Activated T-cell treated with anti-CD3 and anti-CD28 coated beads, Interleukin-2, amount 50 U/mL, for 4 hours (primary cell): ENCODE measurements around the gene DCP2. TPM values are rescaled to one million over a fixed set of nuclear protein-coding genes. Genes with fewer than 3 reads are reported as not detected.

Experiments used
- ATAC-seq, 2 donors: fragments of 200-7000 bp; cut with Tn5 transposase; one replicate each; pipeline ENCODE4 v1.10.0; 2021
- DNase-seq: peaks from one replicate; pipeline ENCODE4 v3.0.0-alpha.2; 2020
- H3K27me3 Mint-ChIP-seq: one replicate; pipeline ENCODE4 v1.8.0; 2021; ENCODE audit warnings: low read depth, mixed read lengths
- H3K36me3 Mint-ChIP-seq: one replicate; pipeline ENCODE4 v1.8.0; 2022; ENCODE audit warnings: mixed read lengths; ENCODE audit not compliant: insufficient read depth
- H3K4me1 Mint-ChIP-seq: one replicate; pipeline ENCODE4 v1.8.0; 2021; ENCODE audit warnings: low read depth, mixed read lengths
- H3K4me3 Mint-ChIP-seq: one replicate; pipeline ENCODE4 v1.8.0; 2021; ENCODE audit warnings: mild to moderate bottlenecking, moderate library complexity, mixed read lengths
- H3K9me3 Mint-ChIP-seq: one replicate; pipeline ENCODE4 v1.8.0; 2021; ENCODE audit warnings: mixed read lengths
- total RNA-seq, 3 donors: library from RNA; stranded (reverse); gene quantifications; one replicate each; pipeline ENCODE4 v1.2.1, GENCODE V29; 2021

DCP2 gene
- total RNA-seq, 3 donors from 2014 or later = 36.8 to 42.1 (median 41.1) TPM

GRCh38 chr5:113056988-113057387 is 80.4 kb downstream of the DCP2 start:
- Mint-ChIP-seq H3K9me3 (no peaks in the 10 kb centered on the region), H3K36me3 (peaks cover 5% of the 10 kb centered on the region), H3K4me1 (peaks cover 10% of the 10 kb centered on the region), H3K27me3 (no peaks in the 10 kb centered on the region), H3K4me3 (no peak overlapping the region)
- DNase-seq = no peak
- no peak for ATAC-seq

- Mint-ChIP-seq H3K4me1 (peaks cover 16% of the 10 kb centered on the region), H3K9me3 (no peaks in the 10 kb centered on the region), H3K36me3 (peaks cover 5% of the 10 kb centered on the region), H3K27me3 (no peaks in the 10 kb centered on the region), H3K4me3 (no peak overlapping the region)
- no peak for ATAC-seq
- DNase-seq = no peak
These were observed 81.0 kb downstream of the DCP2 start for GRCh38 chr5:113057557-113057984.

GRCh38 chr5:113058269-113058668 is 81.7 kb downstream of the DCP2 start:
- no peaks in the 10 kb centered on the region for H3K9me3 Mint-ChIP-seq
- H3K36me3 Mint-ChIP-seq = peaks cover 5% of the 10 kb centered on the region
- DNase-seq (no peak), ATAC-seq (no peak)
- H3K27me3 Mint-ChIP-seq = no peaks in the 10 kb centered on the region
- peaks cover 22% of the 10 kb centered on the region for H3K4me1 Mint-ChIP-seq
- H3K4me3 Mint-ChIP-seq = no peak overlapping the region

GRCh38 chr5:113058706-113059226 is 82.2 kb downstream of the DCP2 start:
- H3K9me3 Mint-ChIP-seq = no peaks in the 10 kb centered on the region
- H3K4me3 Mint-ChIP-seq = no peak overlapping the region
- DNase-seq (no peak), ATAC-seq (no peak)
- peaks cover 26% of the 10 kb centered on the region for H3K4me1 Mint-ChIP-seq
- H3K27me3 Mint-ChIP-seq = no peaks in the 10 kb centered on the region
- H3K36me3 Mint-ChIP-seq = peaks cover 5% of the 10 kb centered on the region

GRCh38 chr5:113059232-113060040 is 82.8 kb downstream of the DCP2 start:
- H3K4me3 Mint-ChIP-seq = no peak overlapping the region

GRCh38 chr5:113060408-113061025 is 83.9 kb downstream of the DCP2 start:
- Mint-ChIP-seq H3K4me1 (peaks cover 32% of the 10 kb centered on the region), H3K9me3 (no peaks in the 10 kb centered on the region)

More at GRCh38 chr5:113059232-113060040, 82.8 kb downstream of the DCP2 start:
- DNase-seq = no peak
- Mint-ChIP-seq H3K9me3 (no peaks in the 10 kb centered on the region), H3K4me1 (peaks cover 28% of the 10 kb centered on the region), H3K36me3 (peaks cover 5% of the 10 kb centered on the region), H3K27me3 (no peaks in the 10 kb centered on the region)
- no peak for ATAC-seq

GRCh38 chr5:113061846-113062780 is 85.5 kb downstream of the DCP2 start:
- no peaks in the 10 kb centered on the region for H3K9me3 Mint-ChIP-seq
- ATAC-seq = peak in 1 of 2 donors; percentile 39
- peak overlapping the region; percentile 24 for H3K4me3 Mint-ChIP-seq

More at GRCh38 chr5:113060408-113061025, 83.9 kb downstream of the DCP2 start:
- no peak for ATAC-seq
- Mint-ChIP-seq H3K36me3 (peaks cover 5% of the 10 kb centered on the region), H3K27me3 (no peaks in the 10 kb centered on the region), H3K4me3 (no peak overlapping the region)
- DNase-seq = no peak

GRCh38 chr5:113062869-113063508 is 86.4 kb downstream of the DCP2 start:
- Mint-ChIP-seq H3K9me3 (no peaks in the 10 kb centered on the region), H3K4me3 (no peak overlapping the region), H3K27me3 (no peaks in the 10 kb centered on the region), H3K4me1 (peaks cover 32% of the 10 kb centered on the region), H3K36me3 (no peaks in the 10 kb centered on the region)
- DNase-seq (no peak), ATAC-seq (no peak)

More at GRCh38 chr5:113061846-113062780, 85.5 kb downstream of the DCP2 start:
- Mint-ChIP-seq H3K4me1 (peaks cover 32% of the 10 kb centered on the region), H3K27me3 (no peaks in the 10 kb centered on the region), H3K36me3 (no peaks in the 10 kb centered on the region)
- DNase-seq = no peak

GRCh38 chr5:113063927-113064326 is 87.3 kb downstream of the DCP2 start:
- Mint-ChIP-seq H3K9me3 (no peaks in the 10 kb centered on the region), H3K27me3 (no peaks in the 10 kb centered on the region), H3K36me3 (peaks cover 4% of the 10 kb centered on the region), H3K4me3 (no peak overlapping the region), H3K4me1 (peaks cover 30% of the 10 kb centered on the region)
- DNase-seq (no peak), ATAC-seq (no peak)

- DNase-seq = no peak
These were observed 88.2 kb downstream of the DCP2 start for GRCh38 chr5:113064806-113065205.

GRCh38 chr5:113065626-113066025 is 89.0 kb downstream of the DCP2 start:
- Mint-ChIP-seq H3K4me1 (peaks cover 28% of the 10 kb centered on the region), H3K9me3 (no peaks in the 10 kb centered on the region), H3K4me3 (no peak overlapping the region), H3K27me3 (no peaks in the 10 kb centered on the region), H3K36me3 (peaks cover 4% of the 10 kb centered on the region)
- no peak for ATAC-seq
- DNase-seq = no peak

More at GRCh38 chr5:113064806-113065205, 88.2 kb downstream of the DCP2 start:
- peaks cover 4% of the 10 kb centered on the region for H3K36me3 Mint-ChIP-seq
- ATAC-seq = no peak
- H3K4me3 Mint-ChIP-seq = no peak overlapping the region
- H3K9me3 Mint-ChIP-seq = no peaks in the 10 kb centered on the region
- no peaks in the 10 kb centered on the region for H3K27me3 Mint-ChIP-seq
- peaks cover 28% of the 10 kb centered on the region for H3K4me1 Mint-ChIP-seq

- DNase-seq (no peak), ATAC-seq (no peak)
- Mint-ChIP-seq H3K4me3 (no peak overlapping the region), H3K27me3 (no peaks in the 10 kb centered on the region), H3K36me3 (peaks cover 4% of the 10 kb centered on the region), H3K9me3 (no peaks in the 10 kb centered on the region), H3K4me1 (peaks cover 16% of the 10 kb centered on the region)
These were observed 91.2 kb downstream of the DCP2 start for GRCh38 chr5:113067635-113068344.

GRCh38 chr5:113068559-113068958 is 92.0 kb downstream of the DCP2 start:
- Mint-ChIP-seq H3K4me1 (peaks cover 16% of the 10 kb centered on the region), H3K9me3 (no peaks in the 10 kb centered on the region), H3K27me3 (no peaks in the 10 kb centered on the region), H3K4me3 (no peak overlapping the region), H3K36me3 (peaks cover 4% of the 10 kb centered on the region)
- ATAC-seq (no peak), DNase-seq (no peak)
